ENCODE data around the gene ARMC2. TPM values are rescaled to one million over a fixed set of nuclear protein-coding genes. Genes with fewer than 3 reads are reported as not detected.

The ARMC2 gene
- total RNA-seq, 1 experiment from 2014 or later = 3.2 TPM

DNA sequence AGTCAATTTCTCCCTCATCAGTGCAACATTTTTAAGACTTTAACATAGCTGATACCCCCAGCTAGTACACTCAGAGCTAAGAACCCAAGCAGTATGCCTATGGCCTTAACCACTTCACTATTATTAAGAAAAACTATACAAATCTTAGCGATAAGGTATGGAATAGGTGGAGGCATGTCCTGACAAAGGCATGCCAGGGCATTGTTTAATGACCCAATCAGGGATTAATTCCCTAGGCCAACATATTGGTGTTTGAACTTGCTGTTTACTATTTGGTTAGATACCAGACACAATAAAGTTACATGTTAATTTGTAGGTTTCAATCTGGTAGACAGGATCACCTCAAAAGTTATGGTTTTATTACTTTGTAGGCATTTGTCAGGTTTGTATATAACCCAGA, 93.1 kb downstream of the ARMC2 start:
- BruUV-seq (replicated peaks) = no TSS peak
- ChIA-PET POLR2A (interaction anchor here (1.0 kb wide), 1 partner anchor 60 kb away, joined by 3 read pairs; no protein-coding TSS in a partner anchor), CTCF (interaction anchor here (1.2 kb wide), 2 partner anchors 10 to 15 kb away, joined by 3 to 4 read pairs; no protein-coding TSS in a partner anchor)
- Mint-ChIP-seq H3K9me3 (ENCODE audit: unreplicated experiment) (no peaks in the 10 kb centered on the region), H3K27me3 (ENCODE audit: insufficient read depth, unreplicated experiment) (no peaks in the 10 kb centered on the region), H3K4me1 (ENCODE audit: insufficient read depth, unreplicated experiment) (peaks cover 15% of the 10 kb centered on the region), H3K36me3 (ENCODE audit: insufficient read depth, unreplicated experiment) (peaks cover 6% of the 10 kb centered on the region), H3K4me3 (ENCODE audit: unreplicated experiment) (no peak overlapping the region), H3K27ac (ENCODE audit: low read depth, unreplicated experiment) (peak overlapping the region; percentile 23)
- TF ChIP-seq, protein P1, sequence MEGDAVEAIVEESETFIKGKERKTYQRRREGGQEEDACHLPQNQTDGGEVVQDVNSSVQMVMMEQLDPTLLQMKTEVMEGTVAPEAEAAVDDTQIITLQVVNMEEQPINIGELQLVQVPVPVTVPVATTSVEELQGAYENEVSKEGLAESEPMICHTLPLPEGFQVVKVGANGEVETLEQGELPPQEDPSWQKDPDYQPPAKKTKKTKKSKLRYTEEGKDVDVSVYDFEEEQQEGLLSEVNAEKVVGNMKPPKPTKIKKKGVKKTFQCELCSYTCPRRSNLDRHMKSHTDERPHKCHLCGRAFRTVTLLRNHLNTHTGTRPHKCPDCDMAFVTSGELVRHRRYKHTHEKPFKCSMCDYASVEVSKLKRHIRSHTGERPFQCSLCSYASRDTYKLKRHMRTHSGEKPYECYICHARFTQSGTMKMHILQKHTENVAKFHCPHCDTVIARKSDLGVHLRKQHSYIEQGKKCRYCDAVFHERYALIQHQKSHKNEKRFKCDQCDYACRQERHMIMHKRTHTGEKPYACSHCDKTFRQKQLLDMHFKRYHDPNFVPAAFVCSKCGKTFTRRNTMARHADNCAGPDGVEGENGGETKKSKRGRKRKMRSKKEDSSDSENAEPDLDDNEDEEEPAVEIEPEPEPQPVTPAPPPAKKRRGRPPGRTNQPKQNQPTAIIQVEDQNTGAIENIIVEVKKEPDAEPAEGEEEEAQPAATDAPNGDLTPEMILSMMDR (IDR thresholded peaks at IDR 0.05; ENCODE audit: unreplicated experiment) = no peak
- intact Hi-C loops (cut with micrococcal nuclease) = no loop called here
- DNase-seq (ENCODE audit: unreplicated experiment) = no peak

DNA sequence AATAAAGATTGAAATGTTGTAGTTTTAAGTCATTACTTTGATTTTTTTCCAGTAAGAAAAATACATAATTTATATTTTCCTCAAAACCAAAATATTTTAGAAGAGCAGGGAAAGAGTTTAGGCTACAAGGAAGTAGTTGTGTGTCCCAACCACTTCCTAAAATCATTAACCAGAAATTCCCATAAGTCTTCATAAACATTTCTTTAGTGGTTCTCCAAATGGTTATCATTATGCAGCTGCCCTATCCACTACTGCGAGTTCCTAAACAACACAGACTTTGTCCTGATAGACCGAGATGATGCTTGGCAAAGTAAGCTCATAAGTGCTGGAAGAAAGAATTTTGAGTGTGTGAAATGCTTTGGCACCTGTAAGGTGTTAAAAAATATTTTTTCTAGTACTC, 93.6 kb downstream of the ARMC2 start:
- no peak overlapping the region for H3K27ac Mint-ChIP-seq (ENCODE audit: low read depth, unreplicated experiment)
- ChIA-PET POLR2A (interaction anchor here (0.7 kb wide), 1 partner anchor 14 kb away, joined by 4 read pairs; no protein-coding TSS in a partner anchor), CTCF (no interaction called here)
- BruUV-seq (replicated peaks) = no TSS peak
- DNase-seq (ENCODE audit: unreplicated experiment) = no peak
- TF ChIP-seq, protein P1 (IDR thresholded peaks at IDR 0.05; ENCODE audit: unreplicated experiment) = no peak
- no peaks in the 10 kb centered on the region for H3K9me3 Mint-ChIP-seq (ENCODE audit: unreplicated experiment)
- H3K27me3 Mint-ChIP-seq (ENCODE audit: insufficient read depth, unreplicated experiment) = no peaks in the 10 kb centered on the region
- no peak overlapping the region for H3K4me3 Mint-ChIP-seq (ENCODE audit: unreplicated experiment)
- intact Hi-C loops (cut with micrococcal nuclease) = no loop called here
- peaks cover 15% of the 10 kb centered on the region for H3K4me1 Mint-ChIP-seq (ENCODE audit: insufficient read depth, unreplicated experiment)
- peaks cover 6% of the 10 kb centered on the region for H3K36me3 Mint-ChIP-seq (ENCODE audit: insufficient read depth, unreplicated experiment)

DNA sequence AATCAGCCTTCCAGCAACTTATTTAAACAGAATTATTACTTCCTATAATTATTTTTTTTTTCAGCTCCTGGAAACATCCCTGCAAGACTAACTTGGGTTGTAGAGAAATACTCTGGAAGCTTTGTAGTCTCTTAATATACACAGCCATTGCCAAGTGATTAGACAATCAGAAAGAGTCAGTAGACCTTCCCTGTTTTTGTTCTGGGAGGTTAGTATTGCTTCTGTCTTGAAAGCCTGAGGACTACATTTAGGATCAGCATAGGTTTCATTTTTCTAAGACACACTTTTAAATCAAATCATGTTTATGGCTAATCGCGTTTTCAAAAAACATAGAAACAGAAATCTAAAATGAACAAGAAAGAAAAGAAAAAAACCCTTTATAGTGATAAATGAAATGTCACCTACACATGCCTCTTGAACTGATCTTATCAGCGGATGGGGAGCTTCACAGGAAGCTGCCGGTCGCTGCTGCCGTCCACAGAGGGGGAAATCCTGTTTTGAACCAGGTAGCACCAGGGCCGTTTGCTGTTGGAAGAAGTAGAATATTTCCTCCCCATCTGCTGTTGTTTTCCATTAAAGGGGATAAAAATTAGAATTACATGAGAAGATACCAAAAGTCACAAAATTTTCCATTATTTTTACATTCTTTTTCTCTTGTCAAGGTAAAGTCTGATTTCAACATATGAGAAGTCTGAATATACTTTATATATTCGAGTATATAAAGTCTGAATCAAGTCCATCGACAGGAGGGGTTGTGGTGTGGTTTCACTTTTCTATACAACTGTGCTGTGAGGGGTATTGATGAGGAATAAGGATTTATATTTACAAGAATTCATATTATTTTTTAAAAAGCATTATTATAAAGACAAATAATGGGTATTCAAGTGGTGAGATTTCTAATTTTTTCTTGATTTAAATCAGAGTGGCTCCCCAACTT, 94.6 kb downstream of the ARMC2 start:
- H3K4me1 Mint-ChIP-seq (ENCODE audit: insufficient read depth, unreplicated experiment) = peaks cover 18% of the 10 kb centered on the region
- peaks cover 6% of the 10 kb centered on the region for H3K36me3 Mint-ChIP-seq (ENCODE audit: insufficient read depth, unreplicated experiment)
- intact Hi-C loops (cut with micrococcal nuclease) = no loop called here
- H3K27me3 Mint-ChIP-seq (ENCODE audit: insufficient read depth, unreplicated experiment) = no peaks in the 10 kb centered on the region
- POLR2A ChIA-PET = interaction anchor here (0.7 kb wide), 2 partner anchors 15 kb away, joined by 3 to 4 read pairs; no protein-coding TSS in a partner anchor
- TF ChIP-seq, protein P1 (IDR thresholded peaks at IDR 0.05; ENCODE audit: unreplicated experiment) = no peak
- no TSS peak for BruUV-seq (replicated peaks)
- H3K4me3 Mint-ChIP-seq (ENCODE audit: unreplicated experiment) = no peak overlapping the region
- CTCF ChIA-PET = interaction anchor here (0.5 kb wide), 1 partner anchor 16 kb away, joined by 3 read pairs; no protein-coding TSS in a partner anchor
- H3K27ac Mint-ChIP-seq (ENCODE audit: low read depth, unreplicated experiment) = no peak overlapping the region
- H3K9me3 Mint-ChIP-seq (ENCODE audit: unreplicated experiment) = no peaks in the 10 kb centered on the region
- DNase-seq (ENCODE audit: unreplicated experiment) = no peak

DNA sequence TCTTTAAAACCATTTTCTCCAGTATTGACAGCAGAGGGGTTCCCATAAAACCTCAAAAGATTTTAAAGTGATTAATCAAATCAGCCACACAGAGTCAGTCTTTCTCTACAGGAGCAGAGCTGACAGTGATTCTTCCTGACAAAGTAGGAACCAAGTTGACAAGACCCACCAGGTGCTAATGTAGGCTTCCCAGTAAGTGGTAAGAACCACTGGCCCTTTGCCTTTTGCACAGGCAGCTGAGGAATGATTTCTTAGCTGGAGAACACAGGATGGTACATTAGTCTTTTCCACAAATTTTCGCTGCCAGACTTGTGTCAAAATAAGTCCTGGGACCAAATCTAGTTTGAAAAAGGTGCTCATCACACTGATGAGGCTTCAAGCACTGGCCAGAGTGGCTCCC, 95.8 kb downstream of the ARMC2 start:
- Mint-ChIP-seq H3K9me3 (ENCODE audit: unreplicated experiment) (no peaks in the 10 kb centered on the region), H3K36me3 (ENCODE audit: insufficient read depth, unreplicated experiment) (peaks cover 6% of the 10 kb centered on the region)

More for the DNA sequence above, 95.8 kb downstream of the ARMC2 start:
- no TSS peak for BruUV-seq (replicated peaks)
- DNase-seq (ENCODE audit: unreplicated experiment) = no peak
- Mint-ChIP-seq H3K4me3 (ENCODE audit: unreplicated experiment) (no peak overlapping the region), H3K27ac (ENCODE audit: low read depth, unreplicated experiment) (no peak overlapping the region), H3K27me3 (ENCODE audit: insufficient read depth, unreplicated experiment) (no peaks in the 10 kb centered on the region), H3K4me1 (ENCODE audit: insufficient read depth, unreplicated experiment) (peaks cover 28% of the 10 kb centered on the region)
- POLR2A ChIA-PET = no interaction called here
- CTCF ChIA-PET = interaction anchor here (0.7 kb wide), 1 partner anchor 30 kb away, joined by 4 read pairs; no protein-coding TSS in a partner anchor
- intact Hi-C loops (cut with micrococcal nuclease) = no loop called here
- TF ChIP-seq, protein P1 (IDR thresholded peaks at IDR 0.05; ENCODE audit: unreplicated experiment) = no peak

Data from MCF 10A (cell line).